AG04450 (cell line): ENCODE results near the gene ACSL1. TPM values are rescaled to one million over a fixed set of nuclear protein-coding genes. Genes with fewer than 3 reads are reported as not detected.

ENCODE experiments used
- CTCF ChIA-PET: fragments of 300-600, 350-600 bp; formaldehyde crosslinking; extraction: SDS; loops from one replicate; lab custom pipeline; 2022; ENCODE audit warnings: antibody characterized with exemption, inconsistent platforms; lab: Charles Lee
- POLR2A ChIA-PET: fragments of 350-600 bp; formaldehyde crosslinking; extraction: SDS; loops from one replicate; lab custom pipeline; 2021; ENCODE audit warnings: antibody characterized with exemption, inconsistent platforms; lab: Yijun Ruan, JAX
- DNase-seq: peaks from one replicate; pipeline ENCODE4 v3.0.0-alpha.2; 2011; ENCODE audit warnings: low read depth, low spot score
- H3K27ac ChIP-seq: one replicate; pipeline ENCODE4 v1.5.1; 2012; ENCODE audit warnings: low read depth, low read length, control low read depth
- H3K27me3 ChIP-seq: one replicate; pipeline ENCODE4 v1.6.0; 2012; ENCODE audit warnings: low read length; ENCODE audit not compliant: control insufficient read depth, insufficient read depth
- H3K4me3 ChIP-seq: 2 replicates; pipeline ENCODE4 v1.5.1; 2011; ENCODE audit warnings: mild to moderate bottlenecking, low read depth, low read length, control low read depth
- H3K9me3 ChIP-seq: 2 replicates; pipeline ENCODE4 v1.5.1; 2012; ENCODE audit warnings: low read length; ENCODE audit not compliant: control insufficient read depth, insufficient read depth
- polyA plus RNA-seq: library from polyadenylated mRNA; depleted of rRNA; stranded (reverse); fragments of >200 nt; gene quantifications from 2 replicates; pipeline ENCODE4 v1.2.3, GENCODE V29; 2011
- TF ChIP-seq, protein P1 (sequence below): IDR thresholded peaks from 2 replicates; pipeline ENCODE4 v1.5.1; 2011; ENCODE audit warnings: low read depth, low read length, control low read depth, inconsistent platforms

The ACSL1 gene
- polyA plus RNA-seq, 1 experiment = 23.9 TPM

GRCh38 chr4:184794470-184794869 lies 31.3 kb downstream of the ACSL1 start:
- POLR2A ChIA-PET = interaction anchor here (0.5 to 2.0 kb wide), 2 partner anchors 13 to 60 kb away, joined by 4 to 6 read pairs; no protein-coding TSS in a partner anchor
- Histone ChIP-seq H3K4me3 (no peak overlapping the region), H3K9me3 (no peaks in the 10 kb centered on the region), H3K27ac (no peak overlapping the region), H3K27me3 (no peaks in the 10 kb centered on the region)
- TF ChIP-seq, protein P1, sequence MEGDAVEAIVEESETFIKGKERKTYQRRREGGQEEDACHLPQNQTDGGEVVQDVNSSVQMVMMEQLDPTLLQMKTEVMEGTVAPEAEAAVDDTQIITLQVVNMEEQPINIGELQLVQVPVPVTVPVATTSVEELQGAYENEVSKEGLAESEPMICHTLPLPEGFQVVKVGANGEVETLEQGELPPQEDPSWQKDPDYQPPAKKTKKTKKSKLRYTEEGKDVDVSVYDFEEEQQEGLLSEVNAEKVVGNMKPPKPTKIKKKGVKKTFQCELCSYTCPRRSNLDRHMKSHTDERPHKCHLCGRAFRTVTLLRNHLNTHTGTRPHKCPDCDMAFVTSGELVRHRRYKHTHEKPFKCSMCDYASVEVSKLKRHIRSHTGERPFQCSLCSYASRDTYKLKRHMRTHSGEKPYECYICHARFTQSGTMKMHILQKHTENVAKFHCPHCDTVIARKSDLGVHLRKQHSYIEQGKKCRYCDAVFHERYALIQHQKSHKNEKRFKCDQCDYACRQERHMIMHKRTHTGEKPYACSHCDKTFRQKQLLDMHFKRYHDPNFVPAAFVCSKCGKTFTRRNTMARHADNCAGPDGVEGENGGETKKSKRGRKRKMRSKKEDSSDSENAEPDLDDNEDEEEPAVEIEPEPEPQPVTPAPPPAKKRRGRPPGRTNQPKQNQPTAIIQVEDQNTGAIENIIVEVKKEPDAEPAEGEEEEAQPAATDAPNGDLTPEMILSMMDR = no peak
- DNase-seq = no peak
- CTCF ChIA-PET = interaction anchor here (1.1 kb wide), 1 partner anchor 49 kb away, joined by 5 read pairs; no protein-coding TSS in a partner anchor

DNA sequence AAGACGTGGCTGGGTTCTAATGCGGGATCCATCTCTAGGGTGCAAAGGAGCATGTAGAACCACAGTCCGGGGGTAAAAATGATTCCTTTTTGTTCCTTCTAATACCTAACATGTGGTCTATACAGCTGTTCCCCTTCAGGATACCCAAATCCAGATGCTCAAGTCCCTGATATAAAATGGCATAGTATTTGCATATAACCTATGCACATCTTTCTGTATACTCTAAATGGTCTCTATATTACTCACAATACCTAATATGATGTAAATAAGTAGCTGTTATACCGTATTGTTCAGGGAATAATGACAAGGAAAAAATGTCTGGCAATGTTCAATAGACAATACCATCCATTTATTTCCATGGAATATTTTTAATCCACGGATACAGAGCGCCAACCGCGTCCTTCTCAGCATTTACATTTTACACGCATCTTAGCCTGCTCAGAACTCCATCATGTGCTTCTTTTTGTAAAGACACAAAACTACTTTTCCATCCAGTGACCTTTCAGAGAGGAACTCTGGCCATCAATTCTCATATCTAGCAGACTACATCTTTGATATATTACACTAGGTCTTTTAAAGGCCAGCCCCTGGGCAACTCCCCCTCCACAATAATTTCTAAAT lies 31.9 kb downstream of the ACSL1 start:
- CTCF ChIA-PET = interaction anchor here (1.1 to 2.2 kb wide), 2 partner anchors 48 kb away, joined by 5 to 9 read pairs; no protein-coding TSS in a partner anchor
- TF ChIP-seq, protein P1 = no peak
- Histone ChIP-seq H3K9me3 (no peaks in the 10 kb centered on the region), H3K27ac (no peak overlapping the region), H3K27me3 (no peaks in the 10 kb centered on the region), H3K4me3 (no peak overlapping the region)
- no peak for DNase-seq
- POLR2A ChIA-PET = interaction anchor here (0.7 to 2.0 kb wide), 4 partner anchors 11 to 1635 kb away, joined by 4 to 9 read pairs (median 6); no protein-coding TSS in a partner anchor

DNA sequence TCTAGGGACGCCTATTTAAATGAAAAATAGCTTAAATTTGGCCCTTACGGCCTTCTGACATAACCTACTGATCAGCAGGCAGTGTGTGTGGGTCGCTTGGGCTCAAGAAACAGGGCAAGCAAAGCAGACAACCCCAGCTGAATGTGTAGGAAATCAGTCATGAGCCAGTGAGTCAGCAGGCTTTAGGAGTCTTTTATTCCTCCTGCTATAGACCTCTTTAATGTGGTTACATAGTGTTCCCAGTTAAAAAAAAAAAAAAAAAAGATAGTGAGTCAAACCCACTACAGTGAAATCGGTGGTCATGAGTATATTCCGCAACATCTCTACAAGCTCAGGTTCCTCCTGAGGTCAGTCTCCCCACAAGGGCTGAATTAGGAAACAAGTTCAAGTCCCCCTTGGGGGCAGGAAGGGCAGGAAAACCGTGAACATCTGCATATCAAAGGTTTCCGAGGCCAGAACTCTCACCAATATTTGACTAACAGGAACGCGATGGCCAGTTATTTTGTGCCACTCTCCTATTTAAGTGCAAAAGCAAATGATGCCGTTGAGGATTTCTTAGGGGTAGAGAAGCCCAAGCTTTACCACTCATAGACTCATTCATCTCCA lies 32.7 kb downstream of the ACSL1 start:
- peak; percentile 84 for DNase-seq
- POLR2A ChIA-PET = interaction anchor here (0.7 to 2.0 kb wide), 11 partner anchors 8 to 1634 kb away, joined by 3 to 13 read pairs (median 5); partner anchors contain the start of gene CENPU
- CTCF ChIA-PET = interaction anchor here (0.9 to 2.2 kb wide), 5 partner anchors 47 to 530 kb away, joined by 3 to 9 read pairs (median 3); no protein-coding TSS in a partner anchor
- no peak overlapping the region for H3K4me3 ChIP-seq
- no peaks in the 10 kb centered on the region for H3K27me3 ChIP-seq
- H3K9me3 ChIP-seq = no peaks in the 10 kb centered on the region
- peak overlapping the region; percentile 73 for H3K27ac ChIP-seq
- TF ChIP-seq, protein P1 = no peak

GRCh38 chr4:184792334-184792733 lies 33.4 kb downstream of the ACSL1 start:
- H3K27ac ChIP-seq = peak overlapping the region; percentile 62
- no peak overlapping the region for H3K4me3 ChIP-seq
- no peak for DNase-seq
- ChIA-PET POLR2A (interaction anchor here (0.7 to 2.0 kb wide), 8 partner anchors 9 to 382 kb away, joined by 3 to 13 read pairs (median 5); partner anchors contain the start of gene CENPU), CTCF (interaction anchor here (0.9 to 2.2 kb wide), 5 partner anchors 47 to 529 kb away, joined by 3 to 9 read pairs (median 3); no protein-coding TSS in a partner anchor)
- H3K27me3 ChIP-seq = no peaks in the 10 kb centered on the region
- no peaks in the 10 kb centered on the region for H3K9me3 ChIP-seq
- TF ChIP-seq, protein P1 = no peak

DNA sequence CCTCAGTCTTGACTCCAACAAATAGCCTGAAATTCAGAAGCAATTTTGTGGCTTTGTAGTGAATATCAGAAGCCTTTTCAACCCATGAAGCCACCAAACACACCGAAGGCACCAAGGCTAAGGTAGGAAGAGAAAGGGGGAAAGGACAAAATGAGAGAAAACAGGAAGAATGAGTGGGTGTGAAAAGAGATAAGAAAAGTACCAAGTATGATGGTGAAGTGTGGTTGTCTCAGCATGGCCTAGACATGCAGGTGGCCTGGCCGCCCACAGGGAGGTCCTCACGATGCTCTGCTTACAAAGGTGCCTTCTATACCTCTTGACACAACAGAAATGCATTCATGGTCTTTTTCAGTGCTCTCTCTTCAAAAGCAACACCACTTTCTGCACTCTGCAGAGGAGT lies 34.9 kb downstream of the ACSL1 start:
- Histone ChIP-seq H3K9me3 (no peaks in the 10 kb centered on the region), H3K27me3 (no peaks in the 10 kb centered on the region), H3K27ac (no peak overlapping the region), H3K4me3 (no peak overlapping the region)
- POLR2A ChIA-PET = no interaction called here
- CTCF ChIA-PET = no interaction called here
- TF ChIP-seq, protein P1 = no peak
- no peak for DNase-seq
